Measurements from ENCODE around the gene MAML1.
"Not testable (repeated sequence)": the region's sequence is repeated elsewhere in the genome, so short reads cannot be mapped to it uniquely, and the experiment has no call there.

Gene MAML1

GRCh38 chr5:179732412-179732917 is at the start of gene MAML1:
MAML1 (plus strand) TSS chr5:179732822; CDS start chr5:179733113, 291 bp downstream.
- H3K4me3 ChIP-seq (ENCODE audit: low read depth, low read length): peak within 1 kb of the TSS; percentile 95
- no peak for TF ChIP-seq CTCF (IDR thresholded peaks at IDR 0.05; ENCODE audit: low read depth, low read length)
- peak; percentile 83 for TF ChIP-seq POLR2A (IDR thresholded peaks at IDR 0.05; ENCODE audit: extremely low read depth, insufficient read length)
- TF ChIP-seq MAX (IDR thresholded peaks at IDR 0.05; ENCODE audit: low read depth, low read length): peak; percentile 37
- peak; percentile 56; the same call in 1 of the 2 replicates for TF ChIP-seq MYC (IDR thresholded peaks at IDR 0.05; ENCODE audit: low read depth, low read length)
- peak; percentile 99 for DNase-seq (ENCODE audit: low read depth)

GRCh38 chr5:179689212-179689611 is 43.4 kb upstream of the MAML1 start:
- H3K4me3 ChIP-seq (ENCODE audit: low read depth, low read length): not testable (repeated sequence)
- DNase-seq (ENCODE audit: low read depth): peak; percentile 55

- no peak overlapping the region for H3K4me3 ChIP-seq (ENCODE audit: low read depth, low read length)
- TF ChIP-seq MYC (IDR thresholded peaks at IDR 0.05; ENCODE audit: low read depth, low read length) (no peak), POLR2A (IDR thresholded peaks at IDR 0.05; ENCODE audit: extremely low read depth, insufficient read length) (no peak), MAX (IDR thresholded peaks at IDR 0.05; ENCODE audit: low read depth, low read length) (no peak), CTCF (IDR thresholded peaks at IDR 0.05; ENCODE audit: low read depth, low read length) (no peak)
- DNase-seq (ENCODE audit: low read depth): no peak
These were observed 38.1 kb upstream of the MAML1 start for GRCh38 chr5:179694561-179694960.

GRCh38 chr5:179696603-179697002 is 36.0 kb upstream of the MAML1 start:
- TF ChIP-seq CTCF (IDR thresholded peaks at IDR 0.05; ENCODE audit: low read depth, low read length): no peak
- TF ChIP-seq MYC (IDR thresholded peaks at IDR 0.05; ENCODE audit: low read depth, low read length): no peak
- TF ChIP-seq MAX (IDR thresholded peaks at IDR 0.05; ENCODE audit: low read depth, low read length): no peak
- TF ChIP-seq POLR2A (IDR thresholded peaks at IDR 0.05; ENCODE audit: extremely low read depth, insufficient read length): no peak
- peak; percentile 61 for DNase-seq (ENCODE audit: low read depth)
- H3K4me3 ChIP-seq (ENCODE audit: low read depth, low read length): no peak overlapping the region

- H3K4me3 ChIP-seq (ENCODE audit: low read depth, low read length): peak overlapping the region; percentile 17
- TF ChIP-seq MAX (IDR thresholded peaks at IDR 0.05; ENCODE audit: low read depth, low read length) (no peak), MYC (IDR thresholded peaks at IDR 0.05; ENCODE audit: low read depth, low read length) (no peak), CTCF (IDR thresholded peaks at IDR 0.05; ENCODE audit: low read depth, low read length) (no peak), POLR2A (IDR thresholded peaks at IDR 0.05; ENCODE audit: extremely low read depth, insufficient read length) (no peak)
- no peak for DNase-seq (ENCODE audit: low read depth)
These were observed 35.5 kb upstream of the MAML1 start for GRCh38 chr5:179697108-179697507.

GRCh38 chr5:179697543-179697942 is 35.1 kb upstream of the MAML1 start:
- DNase-seq (ENCODE audit: low read depth): not testable (repeated sequence)
- H3K4me3 ChIP-seq (ENCODE audit: low read depth, low read length): peak overlapping the region; percentile 86

All from NB4 (cell line).